IPS-NIHi7 (cell line): ENCODE measurements around the gene KIF1B.
"Not testable (repeated sequence)": the region's sequence is repeated elsewhere in the genome, so short reads cannot be mapped to it uniquely, and the experiment has no call there.

Experiments
- DNase-seq: peaks from one replicate; pipeline ENCODE4 v3.0.0; 2012; ENCODE audit warnings: mixed read lengths; ENCODE audit errors: extremely low spot score

The KIF1B gene

DNA sequence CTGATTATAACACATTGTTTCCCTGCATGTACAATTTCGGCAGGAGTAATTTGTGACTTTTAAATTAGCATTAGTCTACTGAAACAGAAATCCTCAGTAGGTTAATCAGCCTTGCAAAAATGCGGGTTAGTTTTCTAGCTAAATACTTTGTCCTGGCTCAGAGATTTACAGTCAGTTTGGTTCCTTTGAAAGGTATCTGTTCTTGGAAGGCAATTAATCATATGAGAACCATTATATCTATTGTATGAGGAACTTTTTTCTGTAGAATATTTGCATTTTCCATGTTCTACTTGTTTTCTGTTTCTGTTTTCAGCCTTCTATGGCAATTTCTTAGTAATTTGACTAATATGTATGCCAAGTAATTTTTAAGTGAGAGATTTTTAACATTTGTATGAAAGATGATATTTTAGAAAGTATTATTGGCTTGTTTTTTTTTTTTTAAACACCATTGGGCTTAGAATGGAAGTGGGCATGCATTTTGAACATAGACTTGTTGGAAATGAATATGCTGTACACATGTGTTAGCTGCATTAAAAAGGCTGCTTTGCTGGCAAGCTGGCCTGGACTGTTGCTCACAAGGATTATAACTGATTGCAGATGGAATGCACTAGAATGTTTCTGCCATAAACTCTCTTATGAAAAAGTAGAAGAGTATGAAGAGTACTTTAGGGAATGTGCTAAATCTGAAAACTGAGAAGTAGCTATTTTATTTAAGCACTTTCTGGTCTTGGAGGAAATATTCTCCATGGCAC, 26.2 kb downstream of the KIF1B start:
- no peak for DNase-seq

DNA sequence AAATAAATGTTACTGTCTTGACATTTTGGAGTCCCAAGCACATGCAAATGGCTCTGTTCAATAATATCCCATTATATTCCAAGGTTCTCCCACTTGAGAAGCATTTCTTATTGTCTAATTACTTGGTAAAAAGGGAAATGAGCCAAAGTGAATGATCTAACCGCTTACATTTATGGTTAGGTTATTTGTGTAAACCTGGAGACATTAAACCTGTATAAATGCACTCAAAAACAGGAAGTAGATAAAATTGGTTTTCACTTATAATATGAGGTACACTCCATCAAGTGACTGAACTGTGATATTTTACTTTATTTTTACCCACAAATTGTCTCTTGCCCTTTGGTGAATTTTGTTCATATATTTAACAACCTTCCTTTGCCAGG, 26.8 kb downstream of the KIF1B start:
- no peak for DNase-seq

GRCh38 chr1:10242135-10242534, 31.8 kb downstream of the KIF1B start:
- no peak for DNase-seq

DNA sequence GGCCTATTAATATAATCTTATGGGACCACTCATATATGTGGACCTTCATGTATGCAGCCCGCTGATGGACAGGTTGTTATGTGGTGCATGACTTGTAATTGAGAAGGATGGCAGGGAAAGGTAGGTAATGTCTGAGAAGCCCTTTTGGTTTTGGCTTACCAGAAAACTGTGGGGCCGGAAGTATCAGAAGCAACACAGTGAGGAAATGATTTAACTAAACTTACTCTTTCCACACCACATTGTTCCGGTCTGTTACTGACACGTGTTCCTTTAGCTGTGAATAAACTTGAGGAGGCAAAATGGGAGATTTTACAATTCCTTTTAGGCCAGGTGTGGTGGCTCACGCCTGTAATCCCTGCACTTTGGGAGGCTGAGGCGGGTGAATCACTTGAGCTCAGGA, 32.4 kb downstream of the KIF1B start:
- DNase-seq = no peak

DNA sequence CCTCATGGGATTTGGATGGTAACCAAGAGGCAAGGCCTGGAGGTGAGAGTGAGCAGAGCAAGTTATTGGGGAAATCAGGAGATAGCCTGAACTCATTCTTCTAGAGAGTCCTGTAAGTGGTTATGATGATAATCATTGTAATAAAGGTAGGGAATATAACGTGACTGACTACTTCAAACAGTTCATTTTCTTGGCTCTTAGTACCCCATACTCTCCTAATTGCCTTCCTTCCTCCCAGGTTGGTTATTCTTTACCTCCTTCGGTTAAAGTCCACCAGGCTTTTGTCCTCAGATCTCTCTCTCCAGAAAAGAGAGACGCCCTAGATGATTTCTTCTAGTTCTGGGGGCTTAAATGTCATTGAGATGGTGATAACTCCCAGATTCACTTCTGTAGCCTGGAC, 35.3 kb downstream of the KIF1B start:
- no peak for DNase-seq

- no peak for DNase-seq
Measured at GRCh38 chr1:10249808-10250457, 39.6 kb downstream of the KIF1B start.

DNA sequence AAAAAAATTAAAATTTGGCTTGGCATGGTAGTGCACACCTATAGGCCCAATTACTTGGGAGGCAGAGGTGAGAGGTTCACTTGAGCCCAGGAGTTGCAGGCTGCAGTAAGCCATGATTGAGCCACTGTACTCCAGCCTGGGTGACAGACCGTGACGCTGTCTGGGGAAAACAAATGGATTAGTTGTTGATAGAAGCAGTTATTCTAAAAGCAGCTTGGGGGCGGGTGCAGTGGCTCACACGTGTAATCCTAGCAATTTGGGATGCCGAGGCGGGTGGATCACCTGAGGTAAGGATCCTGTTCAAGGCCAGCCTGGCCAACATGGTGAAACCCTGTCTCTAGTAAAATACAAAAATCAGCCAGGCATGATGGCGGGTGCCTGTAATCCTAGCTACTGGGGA, 40.3 kb downstream of the KIF1B start:
- no peak for DNase-seq

GRCh38 chr1:10251325-10252108, 41.1 kb downstream of the KIF1B start:
- DNase-seq = not testable (repeated sequence)

GRCh38 chr1:10252508-10252907, 42.1 kb downstream of the KIF1B start:
- no peak for DNase-seq

GRCh38 chr1:10253149-10253548, 42.8 kb downstream of the KIF1B start:
- no peak for DNase-seq

GRCh38 chr1:10253755-10254154, 43.4 kb downstream of the KIF1B start:
- DNase-seq = no peak

- no peak for DNase-seq
Measured at GRCh38 chr1:10257851-10258250, 47.5 kb downstream of the KIF1B start.

- DNase-seq = not testable (repeated sequence)
Measured at GRCh38 chr1:10259547-10259946, 49.2 kb downstream of the KIF1B start.

- DNase-seq = no peak
Measured at GRCh38 chr1:10263450-10264082, 53.2 kb downstream of the KIF1B start.

GRCh38 chr1:10265027-10265426, 54.7 kb downstream of the KIF1B start:
- DNase-seq = no peak

GRCh38 chr1:10265900-10266299, 55.5 kb downstream of the KIF1B start:
- DNase-seq = no peak

GRCh38 chr1:10267319-10267718, 56.9 kb downstream of the KIF1B start:
- no peak for DNase-seq

DNA sequence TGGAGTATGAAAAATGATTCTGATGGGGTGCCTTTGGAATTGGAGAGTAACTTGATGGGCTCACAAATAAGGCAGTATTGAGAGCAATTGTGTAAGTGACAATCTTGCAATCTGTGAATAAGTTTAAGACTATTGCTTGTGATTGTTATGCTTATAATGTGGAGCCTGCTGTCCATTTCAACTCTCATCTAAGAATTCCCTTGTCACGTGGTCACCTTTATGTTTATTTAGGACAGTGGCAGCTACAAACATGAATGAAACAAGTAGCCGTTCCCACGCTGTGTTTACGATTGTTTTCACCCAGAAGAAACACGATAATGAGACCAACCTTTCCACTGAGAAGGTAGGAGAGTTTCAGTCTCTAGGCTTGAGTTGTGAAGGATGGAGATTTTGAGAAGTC, 57.6 kb downstream of the KIF1B start:
- no peak for DNase-seq

GRCh38 chr1:10271090-10271489, 60.7 kb downstream of the KIF1B start:
- no peak for DNase-seq

DNA sequence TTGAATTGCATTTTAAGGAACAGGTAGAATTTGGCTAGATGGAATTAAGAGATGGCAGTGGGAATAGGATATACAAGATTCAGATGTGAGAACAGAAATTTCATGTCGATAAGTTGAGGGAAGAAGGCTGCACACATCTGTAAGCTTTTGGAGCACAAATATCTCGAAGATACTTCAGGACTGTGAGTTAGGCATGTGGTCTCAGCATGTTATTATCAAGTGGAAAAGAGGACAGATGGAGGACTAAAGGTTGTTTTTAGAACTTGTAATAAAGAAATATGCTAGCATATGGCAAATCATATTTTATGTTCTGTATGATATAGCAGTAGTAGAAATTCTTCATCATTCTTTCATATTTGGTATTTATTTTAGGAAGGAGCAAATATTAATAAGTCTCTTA, 61.5 kb downstream of the KIF1B start:
- DNase-seq = no peak

- no peak for DNase-seq
Measured at GRCh38 chr1:10272274-10272673, 61.9 kb downstream of the KIF1B start.

- DNase-seq = no peak
Measured at GRCh38 chr1:10278880-10279279, 68.5 kb downstream of the KIF1B start.
